Activated gamma-delta T cell (primary cell): Measurements from ENCODE around the gene ASPA.
"Not testable (repeated sequence)": the region's sequence is repeated elsewhere in the genome, so short reads cannot be mapped to it uniquely, and the experiment has no call there.

ENCODE experiments used
- DNase-seq: peaks from one replicate; lab custom pipeline; 2025; lab: John Stamatoyannopoulos, UW
- total RNA-seq, 2 donors: gene quantifications; one replicate each; lab custom pipeline; 2026; lab: John Stamatoyannopoulos, UW

ASPA gene
- total RNA-seq = 0.04 to 0.05 reads per million in 2 donors

DNA sequence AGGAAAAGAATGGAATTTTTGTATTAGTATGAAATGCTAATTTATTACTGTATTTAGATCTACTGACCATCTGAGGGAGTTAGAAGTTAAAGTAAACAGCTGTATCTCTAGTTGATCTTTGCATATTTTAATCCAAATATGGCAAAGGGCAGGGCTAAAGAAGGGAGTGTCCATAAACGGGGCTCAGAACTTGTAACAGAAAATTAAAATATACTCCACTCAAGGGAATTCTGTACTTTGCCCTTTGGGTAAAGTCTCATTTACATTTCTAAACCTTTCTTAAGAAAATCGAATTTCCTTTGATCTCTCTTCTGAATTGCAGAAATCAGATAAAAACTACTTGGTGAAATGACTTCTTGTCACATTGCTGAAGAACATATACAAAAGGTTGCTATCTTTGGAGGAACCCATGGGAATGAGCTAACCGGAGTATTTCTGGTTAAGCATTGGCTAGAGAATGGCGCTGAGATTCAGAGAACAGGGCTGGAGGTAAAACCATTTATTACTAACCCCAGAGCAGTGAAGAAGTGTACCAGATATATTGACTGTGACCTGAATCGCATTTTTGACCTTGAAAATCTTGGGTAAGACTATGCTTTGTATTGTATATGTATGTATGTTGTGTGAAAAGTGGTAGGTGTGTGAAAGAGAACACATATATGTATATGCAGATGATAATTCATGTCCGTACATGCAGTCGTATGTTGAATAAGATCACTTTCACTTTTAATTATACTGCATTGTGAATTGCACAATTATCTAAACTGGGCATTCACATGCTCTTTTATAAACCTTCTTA, at the start of gene ASPA:
TSS of gene ASPA (plus strand) at position 186 of the 799 bp plus-strand sequence. CDS start at position 349, 163 bp downstream.
- DNase-seq = no peak

DNA sequence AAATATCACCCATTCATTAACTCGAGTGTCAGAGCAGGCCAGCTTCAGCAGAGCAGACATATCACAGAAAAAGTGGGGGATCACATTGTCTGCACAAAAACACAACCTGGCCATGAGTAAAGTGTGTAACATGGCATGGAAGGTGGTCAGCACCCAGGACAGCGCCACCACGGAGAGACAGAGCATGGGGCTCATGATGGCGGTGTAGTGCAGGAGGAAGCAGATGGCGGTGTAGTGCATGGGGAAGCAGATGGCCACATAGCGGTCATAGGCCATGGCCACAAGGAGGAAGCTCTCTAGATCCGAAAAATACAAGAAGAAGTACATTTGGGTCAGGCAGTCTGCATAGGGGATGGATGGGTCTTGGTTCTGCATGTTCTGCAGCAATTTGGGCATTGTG, 42.6 kb upstream of the ASPA start:
- not testable (repeated sequence) for DNase-seq

DNA sequence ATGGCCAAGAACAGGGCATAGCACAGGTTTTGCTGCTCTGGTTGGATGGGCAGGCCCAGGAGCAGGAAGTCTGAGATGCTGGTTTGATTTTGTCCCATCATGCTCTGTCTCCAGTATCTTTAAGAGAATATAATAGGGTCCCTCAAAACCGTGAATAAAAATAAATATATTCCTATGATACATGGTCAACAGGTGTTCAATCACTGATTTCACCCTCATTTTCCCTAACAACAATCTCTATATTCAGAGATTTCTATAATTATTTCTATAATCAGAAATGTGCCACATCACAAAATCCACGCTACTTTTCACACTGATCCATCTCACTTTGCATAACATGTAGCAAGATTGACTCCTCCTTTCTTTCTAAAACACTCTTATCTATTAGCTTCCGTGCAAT, 42.1 kb upstream of the ASPA start, which contains the start of gene OR1E2:
TSS of gene OR1E2 (minus strand) at position 101 of the 400 bp plus-strand sequence. CDS start at position 101, 0 bp downstream.
- DNase-seq = no peak

DNA sequence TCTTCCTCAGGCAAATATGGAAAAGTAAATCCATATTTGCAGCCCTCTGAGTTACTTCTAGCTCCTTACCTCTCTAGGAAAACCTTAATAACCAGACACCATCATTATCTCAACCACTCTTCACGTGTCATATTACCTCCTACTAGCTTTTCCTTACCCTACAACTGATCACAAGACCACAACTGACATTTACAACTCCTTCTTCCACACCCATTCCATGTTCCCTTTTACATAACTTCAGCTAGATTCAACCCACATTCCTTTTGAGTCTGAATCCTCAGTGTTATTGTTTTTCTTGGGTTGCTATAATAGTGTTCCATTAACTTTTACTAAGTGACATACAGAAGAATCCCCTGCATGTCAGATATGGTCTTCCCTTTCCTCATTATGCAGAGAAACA, 37.4 kb upstream of the ASPA start:
- no peak for DNase-seq

DNA sequence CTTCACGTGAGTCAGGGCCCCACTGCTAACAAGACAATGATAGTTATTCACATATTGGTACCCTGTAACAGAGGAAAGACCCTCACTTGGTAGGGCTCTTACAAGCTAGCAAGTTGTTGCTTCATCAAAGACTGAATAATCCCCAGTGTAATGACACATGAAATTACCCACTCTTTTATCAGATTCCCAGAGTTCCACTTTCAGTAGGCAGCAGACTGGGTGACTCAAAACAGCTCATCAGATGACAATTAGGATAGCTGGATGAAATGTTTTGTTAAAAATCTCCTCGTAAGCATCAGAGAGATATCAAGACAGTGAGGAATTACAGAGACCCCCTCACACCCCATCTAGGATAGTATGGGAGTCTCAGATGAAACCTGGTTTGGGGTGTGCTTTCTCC, 35.3 kb upstream of the ASPA start:
- DNase-seq = no peak

DNA sequence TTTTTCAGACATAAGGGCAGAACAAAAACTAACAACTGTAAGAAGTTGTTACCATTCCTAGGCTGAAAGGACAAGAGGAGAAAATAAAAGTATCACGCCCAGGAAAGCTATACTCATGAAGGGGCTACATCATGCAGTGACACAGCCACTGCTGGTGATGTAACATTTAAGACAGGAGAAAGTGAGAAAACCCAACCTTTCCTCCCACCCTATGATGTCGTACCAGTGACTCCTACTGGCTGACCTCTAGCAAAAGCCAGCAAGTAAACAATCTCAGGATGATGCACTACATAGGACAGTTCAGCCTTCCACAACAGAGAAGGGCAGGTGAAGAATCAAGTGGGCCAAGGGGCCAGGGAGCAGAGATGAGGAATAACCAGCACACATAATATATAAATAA, 28.2 kb upstream of the ASPA start:
- no peak for DNase-seq

DNA sequence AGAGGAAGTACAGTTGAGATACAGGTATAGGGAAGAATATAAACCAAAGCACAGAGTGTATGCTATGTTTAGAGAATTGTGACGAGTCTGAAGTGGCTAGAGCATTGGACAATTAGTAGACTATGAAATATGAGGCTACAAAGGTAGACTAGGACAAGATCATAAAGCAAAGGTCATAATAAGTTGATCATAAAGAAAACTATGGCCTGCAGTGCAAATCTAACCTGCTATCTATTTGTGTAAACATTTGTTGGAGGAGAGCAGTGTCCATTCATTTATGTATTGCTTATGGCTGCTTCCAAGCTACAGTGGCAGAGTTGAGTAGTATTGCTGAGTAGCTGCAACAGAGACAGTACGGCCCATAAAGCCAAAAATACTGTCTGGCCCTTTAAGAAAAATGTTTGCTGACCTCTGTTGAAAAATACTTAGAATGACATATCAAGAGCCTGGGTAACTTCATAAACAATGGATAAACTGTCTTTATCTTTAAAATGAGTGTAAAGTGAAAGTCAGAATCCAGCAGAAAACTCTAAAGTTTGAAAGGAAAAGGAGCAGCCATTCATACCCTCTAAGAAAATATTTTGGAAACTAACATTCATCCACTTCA, 27.6 kb upstream of the ASPA start:
- DNase-seq = no peak

DNA sequence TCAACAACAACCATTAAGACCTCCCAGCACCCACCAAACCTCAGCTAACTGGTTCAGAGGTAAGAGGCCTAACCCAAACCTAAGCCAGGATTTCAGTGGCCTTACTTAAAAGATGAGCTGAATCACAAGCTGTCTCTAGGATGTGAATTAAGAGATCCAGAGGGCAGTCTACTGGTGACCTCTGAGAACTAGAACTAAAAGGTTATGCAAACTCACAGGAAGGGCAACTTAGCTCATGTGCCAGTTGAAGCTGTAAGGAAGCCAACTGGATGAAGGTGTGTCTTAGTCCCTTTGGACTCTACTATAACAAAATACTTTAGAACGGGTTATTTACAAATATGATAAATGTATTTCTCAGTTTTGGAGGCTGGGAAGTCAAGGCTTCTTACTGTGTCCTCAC, 9.4 kb upstream of the ASPA start:
- not testable (repeated sequence) for DNase-seq

DNA sequence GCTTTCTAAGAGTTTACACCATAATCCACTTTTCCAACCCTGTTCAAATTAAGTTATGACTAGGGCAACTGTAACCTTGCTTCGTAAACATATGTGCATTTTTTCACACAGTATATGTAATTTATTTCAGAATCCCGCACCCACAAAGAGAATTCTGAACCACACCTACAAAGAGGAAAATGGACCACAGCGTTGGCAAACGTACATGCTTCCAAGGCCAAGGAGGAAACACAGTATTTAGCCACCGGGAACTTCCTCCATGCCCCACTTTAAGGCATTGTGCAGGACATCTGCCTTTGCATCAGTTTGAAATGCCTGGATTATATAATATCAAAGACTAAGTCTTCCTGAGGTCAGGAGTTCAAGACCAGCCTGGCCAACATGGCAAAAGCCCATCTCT, 6.3 kb upstream of the ASPA start:
- no peak for DNase-seq

DNA sequence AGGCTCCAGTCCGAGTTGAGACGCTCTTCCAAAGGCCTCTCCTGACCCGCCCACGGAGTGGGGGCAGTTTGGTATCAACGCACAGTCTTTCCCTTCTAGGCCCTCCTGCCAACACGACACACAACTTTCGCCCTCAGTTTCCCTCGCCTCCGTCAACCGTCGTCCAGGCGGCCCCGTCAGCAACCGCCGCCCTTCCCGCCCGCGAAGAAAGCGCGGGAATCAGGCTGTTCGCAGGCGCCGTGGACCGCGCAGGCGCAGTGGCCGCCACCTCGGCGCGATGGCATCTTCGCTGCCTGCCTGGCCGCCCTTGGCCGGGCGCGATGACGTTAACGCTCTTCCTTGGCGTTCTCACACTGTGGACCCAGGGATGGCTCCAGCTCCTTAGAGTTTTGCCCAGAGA, 4.2 kb upstream of the ASPA start, which contains the start of gene SPATA22:
TSS of gene SPATA22 (minus strand) at position 221 of the 400 bp plus-strand sequence. CDS start 2,494 bp downstream, outside the sequence.
- DNase-seq = no peak

DNA sequence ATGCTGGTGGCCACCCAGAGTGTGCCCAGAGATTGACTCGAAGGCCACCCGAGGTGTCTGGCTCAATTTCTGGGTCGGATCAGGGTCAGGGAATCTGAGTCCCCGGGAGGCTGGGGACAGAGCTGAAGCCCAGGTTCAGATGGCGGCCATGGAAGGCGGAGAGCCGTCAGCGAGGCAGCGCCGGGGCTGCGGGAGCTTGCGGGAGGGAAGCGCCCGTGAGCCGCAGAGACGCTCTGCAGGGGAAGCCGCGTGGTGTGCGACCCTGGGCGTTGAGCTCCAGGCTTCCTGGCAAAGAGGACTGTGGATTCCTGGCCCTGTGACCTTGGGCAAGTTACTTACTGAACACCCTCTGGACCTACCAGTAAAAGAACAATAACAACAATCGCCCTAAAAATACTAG, 3.7 kb upstream of the ASPA start:
- peak; percentile 11 for DNase-seq

DNA sequence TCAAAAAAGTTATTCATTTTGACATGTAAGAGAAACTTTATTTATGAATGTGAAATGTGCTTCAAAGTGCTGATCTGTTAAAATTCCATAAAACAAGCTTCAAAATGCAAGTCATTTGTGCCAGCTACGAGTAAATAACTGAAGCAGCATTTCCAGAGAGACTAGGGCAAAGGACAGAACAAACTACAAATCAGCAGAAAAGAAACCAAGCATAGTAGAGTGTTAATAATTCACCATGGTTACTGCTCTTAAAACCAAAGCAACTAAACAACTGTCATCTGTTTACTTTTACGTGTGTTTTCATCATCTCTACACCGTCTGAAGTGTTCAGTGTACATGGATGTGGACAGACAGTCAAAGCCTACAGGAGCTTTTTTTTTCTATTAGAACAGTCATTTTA, 1.6 kb upstream of the ASPA start:
- DNase-seq = no peak

DNA sequence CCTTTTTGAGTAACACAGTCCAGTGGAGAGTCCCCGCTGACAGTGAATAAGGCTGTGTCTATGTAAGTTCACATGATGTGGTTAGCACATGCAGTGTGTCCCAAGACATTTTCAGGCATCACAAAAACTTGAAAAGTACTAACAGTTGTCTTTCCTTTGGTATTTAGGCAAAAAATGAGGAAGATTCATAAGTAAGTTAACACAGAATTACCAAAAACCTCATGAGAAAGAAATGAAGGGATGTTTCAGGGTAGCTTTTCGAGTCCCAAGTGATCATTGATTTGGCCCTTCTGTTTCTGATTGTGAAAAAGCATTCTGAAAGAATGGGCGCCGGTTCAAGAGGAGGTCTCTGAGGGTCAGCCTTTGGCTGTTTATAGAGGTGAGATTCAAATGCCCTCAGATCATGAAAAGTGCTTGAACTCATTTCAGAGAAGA, 529 bp upstream of the ASPA start:
- no peak for DNase-seq

DNA sequence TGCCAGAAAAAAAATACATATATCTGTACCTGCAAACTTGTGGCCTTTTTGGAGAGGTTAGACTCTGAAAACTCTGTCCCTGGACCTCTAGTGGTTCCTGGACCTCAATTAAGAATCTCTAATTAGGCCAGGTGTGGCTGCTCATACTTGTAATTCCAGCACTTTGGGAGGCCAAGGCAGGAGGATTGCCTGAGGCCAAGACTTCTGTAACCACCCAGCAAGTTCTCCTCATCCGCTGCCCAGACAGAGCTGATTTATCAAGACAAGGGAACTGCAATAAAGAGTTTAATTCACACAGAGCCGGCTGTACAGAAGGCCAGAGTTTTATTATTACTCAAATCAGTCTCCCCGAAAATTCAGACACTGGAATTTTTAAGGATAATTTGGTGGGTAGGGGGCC, 4.2 kb downstream of the ASPA start:
- DNase-seq = no peak

DNA sequence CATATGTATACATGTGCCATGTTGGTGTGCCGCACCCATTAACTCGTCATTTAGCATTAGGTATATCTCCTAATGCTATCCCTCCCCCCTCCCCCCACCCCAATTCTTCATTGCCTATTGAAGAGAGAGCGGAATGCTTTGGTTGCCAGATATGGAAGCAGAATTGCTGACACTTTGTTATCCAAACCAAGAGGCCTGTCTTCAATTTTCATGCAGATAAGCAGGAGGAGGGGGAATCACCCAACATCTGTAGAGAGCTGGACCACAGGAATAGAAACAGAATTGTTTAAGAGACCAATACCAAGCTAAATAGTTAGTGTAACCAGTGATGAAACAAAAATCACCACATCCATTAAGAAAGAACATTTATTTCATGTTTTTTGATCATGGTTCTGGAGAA, 7.1 kb downstream of the ASPA start:
- DNase-seq = no peak

DNA sequence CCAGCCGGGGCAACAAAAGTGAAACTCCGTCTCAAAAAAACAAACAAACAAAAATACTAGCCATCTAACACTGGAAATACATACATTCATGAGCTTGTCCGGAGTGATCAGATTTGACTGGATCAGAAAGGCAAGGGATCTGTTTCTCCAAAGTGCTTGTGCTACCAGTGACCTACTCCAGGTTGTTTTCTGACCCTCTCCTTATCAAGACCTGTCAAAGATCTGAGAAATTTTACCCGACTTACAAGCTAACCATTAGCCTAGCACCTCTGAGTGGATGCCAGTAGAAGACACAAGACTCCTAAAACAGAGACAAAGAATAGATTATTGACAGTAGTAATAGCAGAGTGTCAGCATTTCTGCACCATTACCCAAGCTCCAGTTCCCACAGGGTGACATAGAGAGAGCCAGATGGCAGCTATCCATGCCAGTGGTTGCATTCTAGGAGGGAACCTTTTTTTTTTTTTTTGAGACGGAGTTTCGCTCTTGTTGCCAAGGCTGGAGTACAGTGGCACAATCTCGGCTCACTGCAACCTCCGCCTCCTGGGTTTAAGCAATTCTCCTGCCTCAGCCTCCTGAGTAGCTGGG, 9.8 kb downstream of the ASPA start:
- DNase-seq = no peak

DNA sequence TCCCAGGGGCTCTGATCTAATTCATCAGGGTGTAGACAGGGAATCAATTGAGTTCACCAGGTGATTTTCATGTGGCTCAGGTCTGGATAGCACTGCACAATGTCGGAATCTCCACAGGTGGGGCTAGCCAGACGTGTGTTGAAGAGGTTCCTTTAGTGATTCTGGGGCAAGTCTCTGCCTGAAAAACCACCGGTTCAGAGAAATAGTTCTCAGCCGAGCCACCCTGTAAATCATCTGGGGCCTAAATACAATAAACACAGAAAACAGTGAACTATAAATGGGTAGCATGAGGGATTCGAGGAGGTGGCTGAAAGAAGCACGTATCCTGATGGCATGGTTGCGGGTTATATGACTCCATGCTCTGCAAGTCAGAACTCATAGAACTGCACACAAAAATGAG, 21.3 kb downstream of the ASPA start:
- DNase-seq = no peak

DNA sequence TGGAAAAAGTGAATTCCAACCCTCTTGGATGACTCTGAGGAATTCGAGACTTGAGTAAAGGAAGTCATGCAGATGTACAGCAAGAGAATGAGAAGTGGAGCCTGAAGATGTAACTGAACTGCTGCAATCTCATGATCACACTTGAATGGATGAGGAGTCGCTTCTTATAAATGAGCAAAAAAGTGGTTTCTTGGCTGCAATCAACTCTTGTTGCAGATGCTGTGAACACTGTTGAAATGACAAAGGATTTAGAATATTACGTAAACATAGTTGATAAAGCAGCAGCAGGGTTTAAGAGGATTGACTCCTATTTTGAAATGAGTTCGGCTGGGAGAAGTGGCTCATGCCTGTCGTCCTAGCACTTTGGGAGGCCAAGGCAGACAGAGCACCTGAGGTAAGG, 25.5 kb downstream of the ASPA start:
- DNase-seq = no peak

DNA sequence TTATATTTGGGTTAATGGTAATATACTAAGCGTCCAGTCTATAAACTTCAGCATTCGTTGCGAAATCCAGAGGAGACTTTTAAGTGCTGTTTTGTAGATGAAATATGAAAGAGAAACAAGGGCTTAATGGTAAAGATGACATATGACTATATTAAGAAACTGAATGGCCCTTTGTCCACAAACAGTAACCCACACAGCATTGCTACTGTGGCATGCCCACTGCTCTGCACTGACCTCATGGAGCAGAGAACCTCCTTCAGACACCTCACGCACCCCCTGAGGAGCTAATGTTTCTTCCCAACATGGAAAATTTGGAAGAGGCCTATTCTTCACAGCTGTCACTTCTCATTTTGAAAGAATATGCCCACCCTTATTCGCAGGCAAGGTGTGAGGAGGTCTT, 26.7 kb downstream of the ASPA start:
- DNase-seq = no peak

DNA sequence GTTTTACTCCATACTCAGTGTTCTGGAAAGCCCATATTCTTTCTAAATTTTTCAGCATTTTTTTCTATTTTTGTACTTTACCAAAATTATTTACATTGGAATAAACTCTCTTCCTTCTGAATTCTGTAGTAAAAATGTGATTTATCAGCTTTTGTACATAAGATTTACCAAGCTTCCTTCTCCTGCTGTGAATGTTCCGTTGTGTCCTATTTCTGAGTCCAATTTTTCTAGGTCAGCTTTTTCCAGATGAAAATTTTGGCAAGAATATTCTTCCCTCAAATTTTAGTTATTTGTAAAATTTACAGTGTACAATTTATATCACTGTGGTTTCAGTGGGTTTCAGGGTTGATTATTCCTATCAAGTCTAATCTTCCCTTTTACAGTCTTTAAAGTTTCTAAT, 27.5 kb downstream of the ASPA start:
- no peak for DNase-seq

DNA sequence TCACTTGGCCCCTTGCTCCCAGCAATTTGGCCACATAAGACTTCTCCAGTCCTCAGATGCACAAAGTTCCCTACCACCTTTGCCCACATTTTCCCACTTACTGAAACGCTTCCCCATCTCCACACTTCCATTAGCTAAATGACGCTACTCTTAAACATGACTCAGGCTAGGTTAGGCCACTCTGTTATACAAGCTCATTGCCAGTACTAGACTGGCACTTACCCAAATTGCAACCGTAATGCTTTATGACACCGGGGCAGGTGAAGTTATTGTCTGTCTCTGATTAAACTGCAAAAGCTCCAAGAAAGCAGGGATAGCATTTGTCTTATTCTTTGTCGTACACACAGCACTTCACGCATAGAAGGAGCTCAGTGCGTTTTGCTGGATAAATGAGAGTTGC, 29.2 kb downstream of the ASPA start:
- DNase-seq = no peak

DNA sequence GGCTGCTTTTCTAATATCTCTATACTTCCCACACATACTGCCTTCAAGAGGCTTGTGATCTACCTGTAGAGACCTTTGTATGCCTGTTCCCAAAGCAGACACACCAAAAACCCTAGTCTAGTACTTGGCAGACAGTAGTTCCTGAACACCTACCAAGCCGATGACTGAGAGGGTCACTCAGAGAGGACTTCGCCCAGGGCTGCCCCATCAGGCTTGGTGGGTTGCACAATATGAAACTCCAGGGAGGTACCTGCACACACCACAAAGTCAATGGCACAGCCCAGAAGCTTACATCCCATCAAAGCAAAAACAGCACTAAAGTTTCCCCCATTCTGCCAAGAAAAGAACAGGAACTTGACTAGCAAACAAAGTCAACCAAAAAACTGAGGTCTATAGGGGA, 30.3 kb downstream of the ASPA start:
- DNase-seq = no peak

DNA sequence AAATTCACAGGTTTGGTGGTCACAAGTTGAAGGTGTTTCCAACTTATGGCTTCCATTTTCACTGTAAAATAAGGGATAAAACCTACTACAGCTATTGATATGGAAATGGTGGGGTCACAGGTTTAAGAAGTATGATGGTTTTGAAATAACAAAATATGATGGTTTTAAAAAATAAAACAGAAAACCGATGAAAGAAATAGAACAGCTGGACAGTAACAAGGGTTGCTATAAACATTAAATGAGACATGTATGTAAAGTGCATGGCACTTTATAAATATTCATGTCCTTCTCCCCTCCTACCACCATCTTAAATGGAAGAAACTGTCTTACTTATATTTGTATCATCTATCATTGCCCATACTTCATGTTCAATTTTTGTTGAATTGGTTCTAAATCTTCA, 31.3 kb downstream of the ASPA start:
- no peak for DNase-seq
